HG03565 (cell line): ENCODE measurements around the gene CCDC27.

ENCODE experiments used
- ATAC-seq: cut with Tn5 transposase; IDR thresholded peaks from one replicate; pipeline ENCODE4 v1.9.1; 2021; ENCODE audit warnings: mild to moderate bottlenecking, moderate library complexity; ENCODE audit not compliant: unreplicated experiment

CCDC27 gene

GRCh38 chr1:3752400-3752945 is at the start of gene CCDC27:
CCDC27 (plus strand) TSS chr1:3752450; CDS start chr1:3752482, 32 bp downstream.
- no peak for ATAC-seq

GRCh38 chr1:3702528-3702927 is 49.7 kb upstream of the CCDC27 start:
- no peak for ATAC-seq

GRCh38 chr1:3702990-3703728 is 49.1 kb upstream of the CCDC27 start:
- no peak for ATAC-seq

GRCh38 chr1:3703786-3704371 is 48.4 kb upstream of the CCDC27 start:
- no peak for ATAC-seq

- no peak for ATAC-seq
Measured at GRCh38 chr1:3705341-3705950, 46.8 kb upstream of the CCDC27 start.

GRCh38 chr1:3706651-3707297 is 45.5 kb upstream of the CCDC27 start:
- no peak for ATAC-seq

GRCh38 chr1:3707298-3707938 is 44.8 kb upstream of the CCDC27 start:
- no peak for ATAC-seq

- ATAC-seq: no peak
Measured at GRCh38 chr1:3707939-3708328, 44.3 kb upstream of the CCDC27 start.

GRCh38 chr1:3708791-3709190 is 43.5 kb upstream of the CCDC27 start:
- no peak for ATAC-seq

GRCh38 chr1:3710251-3710650 is 42.0 kb upstream of the CCDC27 start:
- no peak for ATAC-seq

- ATAC-seq: no peak
Measured at GRCh38 chr1:3711381-3711779, 40.9 kb upstream of the CCDC27 start.

- no peak for ATAC-seq
Measured at GRCh38 chr1:3711780-3712451, 40.3 kb upstream of the CCDC27 start.

GRCh38 chr1:3712573-3713535 is 39.4 kb upstream of the CCDC27 start:
- no peak for ATAC-seq

- no peak for ATAC-seq
Measured at GRCh38 chr1:3713840-3714239, 38.4 kb upstream of the CCDC27 start.

GRCh38 chr1:3714284-3714741 is 37.9 kb upstream of the CCDC27 start:
- no peak for ATAC-seq

GRCh38 chr1:3714814-3715213 is 37.4 kb upstream of the CCDC27 start:
- ATAC-seq: no peak

- ATAC-seq: no peak
Measured at GRCh38 chr1:3716351-3716750, 35.9 kb upstream of the CCDC27 start.

GRCh38 chr1:3717041-3717714 is 35.1 kb upstream of the CCDC27 start:
- no peak for ATAC-seq
